Calu3 (cell line): ENCODE results near the gene INSIG2. TPM values are rescaled to one million over a fixed set of nuclear protein-coding genes. Genes with fewer than 3 reads are reported as not detected.

Experiments
- BruUV-seq: library from RNA; stranded (reverse); fragments of 400-500 nt; replicated peaks from 2 replicates; lab custom pipeline; 2021; lab: Mats Ljungman, UMichigan
- CTCF ChIA-PET: fragments of 300-600 bp; sonication (Branson Sonifier 250); formaldehyde crosslinking; loops from one replicate; lab custom pipeline; 2022; ENCODE audit warnings: antibody characterized with exemption; lab: Charles Lee
- DNase-seq: peaks from one replicate; pipeline ENCODE4 v3.0.0; 2022
- H3K27ac Mint-ChIP-seq: one replicate; pipeline ENCODE4 v1.8.0; 2022; ENCODE audit warnings: mixed read lengths; ENCODE audit not compliant: unreplicated experiment
- H3K27me3 Mint-ChIP-seq: one replicate; pipeline ENCODE4 v1.8.0; 2022; ENCODE audit warnings: mixed read lengths; ENCODE audit not compliant: unreplicated experiment
- H3K36me3 Mint-ChIP-seq: one replicate; pipeline ENCODE4 v1.8.0; 2022; ENCODE audit warnings: mild to moderate bottlenecking, moderate library complexity, mixed read lengths; ENCODE audit not compliant: insufficient read depth, unreplicated experiment
- H3K4me1 Mint-ChIP-seq: one replicate; pipeline ENCODE4 v1.8.0; 2022; ENCODE audit warnings: mild to moderate bottlenecking, low read depth, mixed read lengths; ENCODE audit not compliant: unreplicated experiment
- H3K4me3 Mint-ChIP-seq: one replicate; pipeline ENCODE4 v1.8.0; 2022; ENCODE audit warnings: mild to moderate bottlenecking, low read depth, moderate library complexity, mixed read lengths; ENCODE audit not compliant: unreplicated experiment
- H3K9me3 Mint-ChIP-seq: one replicate; pipeline ENCODE4 v1.8.0; 2022; ENCODE audit warnings: low read depth, mixed read lengths; ENCODE audit not compliant: unreplicated experiment
- CTCF ChIP-seq: fragments of 200-600 bp; IDR thresholded peaks from one replicate; pipeline ENCODE4 v1.8.0; 2022; ENCODE audit warnings: antibody characterized with exemption; ENCODE audit not compliant: unreplicated experiment
- intact Hi-C: fragments of 100-400 bp; cut with micrococcal nuclease; formaldehyde crosslinking; loops from one replicate; pipeline ENCODE4 v1.10.0; 2022; ENCODE audit not compliant: unreplicated experiment
- total RNA-seq: library from RNA; stranded (reverse); gene quantifications from 2 replicates; pipeline ENCODE4 v1.2.3, GENCODE V29; 2022

Gene INSIG2
- total RNA-seq, 1 experiment from 2014 or later = 67.1 TPM

GRCh38 chr2:118065015-118065706 lies 23.1 kb upstream of the INSIG2 start:
- intact Hi-C loops = no loop called here
- H3K27ac Mint-ChIP-seq = no peak overlapping the region
- H3K9me3 Mint-ChIP-seq = no peaks in the 10 kb centered on the region
- no peak overlapping the region for H3K4me3 Mint-ChIP-seq
- CTCF ChIA-PET = interaction anchor here (0.5 kb wide), 1 partner anchor 474 kb away, joined by 3 read pairs; no protein-coding TSS in a partner anchor
- no peak for DNase-seq
- no peak for TF ChIP-seq CTCF
- no peaks in the 10 kb centered on the region for H3K36me3 Mint-ChIP-seq
- no peaks in the 10 kb centered on the region for H3K27me3 Mint-ChIP-seq
- peaks cover 43% of the 10 kb centered on the region for H3K4me1 Mint-ChIP-seq
- BruUV-seq = no TSS peak

- CTCF ChIA-PET = no interaction called here
- no TSS peak for BruUV-seq
- H3K4me3 Mint-ChIP-seq = no peak overlapping the region
- no peak overlapping the region for H3K27ac Mint-ChIP-seq
- DNase-seq = no peak
- no peaks in the 10 kb centered on the region for H3K27me3 Mint-ChIP-seq
- H3K36me3 Mint-ChIP-seq = no peaks in the 10 kb centered on the region
- intact Hi-C loops = no loop called here
- no peak for TF ChIP-seq CTCF
- H3K9me3 Mint-ChIP-seq = no peaks in the 10 kb centered on the region
- peaks cover 38% of the 10 kb centered on the region for H3K4me1 Mint-ChIP-seq
Observed at GRCh38 chr2:118065921-118066511, 22.3 kb upstream of the INSIG2 start.

GRCh38 chr2:118077636-118078247 lies 10.5 kb upstream of the INSIG2 start:
- no peaks in the 10 kb centered on the region for H3K9me3 Mint-ChIP-seq
- no peak overlapping the region for H3K27ac Mint-ChIP-seq
- no peak for DNase-seq
- no peaks in the 10 kb centered on the region for H3K36me3 Mint-ChIP-seq
- no TSS peak for BruUV-seq
- no peaks in the 10 kb centered on the region for H3K27me3 Mint-ChIP-seq
- H3K4me1 Mint-ChIP-seq = peaks cover 45% of the 10 kb centered on the region
- no peak overlapping the region for H3K4me3 Mint-ChIP-seq
- no peak for TF ChIP-seq CTCF
- CTCF ChIA-PET = interaction anchor here (1.3 to 1.9 kb wide), 3 partner anchors 11 to 31 kb away, joined by 6 to 12 read pairs (median 7); partner anchors contain the start of gene INSIG2
- intact Hi-C loops = no loop called here

GRCh38 chr2:118078734-118079133 lies 9.5 kb upstream of the INSIG2 start:
- peak overlapping the region; percentile 36 for H3K4me3 Mint-ChIP-seq
- no peaks in the 10 kb centered on the region for H3K27me3 Mint-ChIP-seq
- H3K27ac Mint-ChIP-seq = peak overlapping the region; percentile 15
- H3K9me3 Mint-ChIP-seq = no peaks in the 10 kb centered on the region
- no peaks in the 10 kb centered on the region for H3K36me3 Mint-ChIP-seq
- BruUV-seq = no TSS peak
- intact Hi-C loops = no loop called here
- peaks cover 51% of the 10 kb centered on the region for H3K4me1 Mint-ChIP-seq
- CTCF ChIA-PET = interaction anchor here (1.0 to 1.9 kb wide), 5 partner anchors 9 to 65 kb away, joined by 3 to 12 read pairs (median 6); partner anchors contain the start of genes CCDC93 and INSIG2
- no peak for TF ChIP-seq CTCF
- no peak for DNase-seq
